HG03135 (cell line): ENCODE results near the gene ASCC2.

ENCODE experiments used
- ATAC-seq: cut with Tn5 transposase; IDR thresholded peaks from one replicate; pipeline ENCODE4 v1.9.1; 2021; ENCODE audit warnings: mild to moderate bottlenecking, moderate library complexity; ENCODE audit not compliant: unreplicated experiment

The ASCC2 gene

DNA sequence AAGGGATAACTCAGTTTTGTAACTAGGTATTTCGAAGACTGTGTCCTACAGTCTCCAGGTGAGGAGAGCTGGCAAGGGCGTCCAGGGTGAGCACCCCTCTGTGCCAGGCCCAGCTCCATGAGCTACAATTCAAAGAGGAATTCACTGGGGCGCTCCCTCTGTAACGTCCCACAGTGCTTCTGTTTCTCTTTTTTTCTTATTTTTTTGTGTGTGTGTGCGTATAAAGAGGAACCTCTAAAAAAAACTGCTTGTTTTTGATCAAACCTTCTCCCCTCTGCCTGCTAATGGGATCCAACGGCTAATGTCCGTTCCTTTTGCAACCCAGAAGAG is 17.1 kb downstream of the ASCC2 start:
- no peak for ATAC-seq

DNA sequence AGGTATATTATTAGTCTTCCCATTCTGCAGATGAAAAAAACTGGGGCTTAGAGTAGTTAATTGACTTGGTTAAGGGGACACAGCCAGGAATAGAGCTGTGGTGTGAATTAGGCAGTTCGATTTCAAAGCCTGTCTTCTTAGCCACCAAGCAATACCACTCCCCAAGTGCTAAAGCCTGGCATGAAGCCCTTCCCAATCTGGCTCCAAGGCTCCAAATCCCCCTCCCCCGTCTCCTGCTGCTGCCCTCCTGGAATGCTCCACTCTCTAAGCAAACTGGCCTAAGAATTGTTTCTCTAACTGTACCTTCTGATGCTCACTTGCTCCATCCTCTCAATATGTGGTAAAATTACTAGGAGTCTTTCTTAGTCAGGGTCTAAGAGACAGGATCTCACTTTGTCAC is 18.6 kb downstream of the ASCC2 start:
- no peak for ATAC-seq

DNA sequence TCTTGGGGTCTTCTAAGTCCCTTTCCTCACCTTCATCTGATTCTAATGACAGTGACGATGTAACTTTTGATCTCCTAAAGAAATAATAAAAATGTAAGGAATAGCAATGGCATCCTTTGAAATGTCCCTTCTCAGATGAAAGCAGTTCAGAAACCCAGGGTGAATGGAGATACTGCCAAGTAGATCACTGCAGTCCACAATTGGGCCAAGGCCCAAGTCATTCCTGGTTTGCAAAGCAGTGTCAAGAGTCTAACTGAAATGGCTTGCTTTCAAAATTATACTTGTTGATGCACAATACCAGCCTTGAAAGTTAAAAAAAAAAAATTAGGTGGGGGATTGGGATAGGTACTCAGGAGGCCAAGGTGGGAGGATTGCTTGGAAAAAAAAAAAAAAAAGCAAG is 20.4 kb downstream of the ASCC2 start:
- ATAC-seq, result no peak

DNA sequence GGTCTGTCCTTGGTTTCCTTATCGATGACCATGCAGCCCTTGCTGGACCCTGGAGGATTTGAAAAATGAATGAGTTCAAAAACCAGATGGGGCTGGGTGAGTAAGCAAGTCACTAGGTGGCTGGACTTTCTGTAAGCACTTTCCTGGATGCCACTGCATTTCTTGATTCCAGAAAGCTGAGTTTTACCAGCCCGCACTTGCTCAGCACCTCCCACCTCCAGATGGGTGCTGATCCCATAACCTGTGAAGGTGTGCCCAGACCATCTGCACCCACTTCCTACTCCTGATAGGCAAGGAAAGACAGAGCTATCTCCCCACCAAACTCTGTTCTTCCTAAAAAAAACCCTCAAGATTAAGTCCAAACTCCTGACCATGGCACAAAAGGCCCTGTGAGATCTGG is 21.1 kb downstream of the ASCC2 start:
- no peak for ATAC-seq

DNA sequence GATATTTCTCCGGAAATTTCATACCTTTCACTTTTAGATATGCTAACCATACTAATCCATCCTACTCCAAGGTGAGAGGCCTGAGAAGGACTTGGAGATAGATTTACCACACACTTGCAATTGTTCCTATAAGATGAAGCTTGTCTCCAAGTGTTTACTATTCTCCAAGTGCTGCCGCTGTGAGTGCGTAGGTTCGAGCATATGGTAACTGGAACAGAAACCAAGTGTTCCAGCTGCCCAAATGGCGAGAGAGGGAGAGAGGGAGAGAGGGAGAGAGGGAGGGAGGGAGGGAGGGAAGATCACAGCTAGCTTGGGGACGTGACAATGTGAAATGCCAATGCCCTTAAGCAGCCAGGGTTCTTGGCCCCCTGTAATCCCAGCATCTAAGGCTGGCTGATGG is 21.5 kb downstream of the ASCC2 start:
- no peak for ATAC-seq

DNA sequence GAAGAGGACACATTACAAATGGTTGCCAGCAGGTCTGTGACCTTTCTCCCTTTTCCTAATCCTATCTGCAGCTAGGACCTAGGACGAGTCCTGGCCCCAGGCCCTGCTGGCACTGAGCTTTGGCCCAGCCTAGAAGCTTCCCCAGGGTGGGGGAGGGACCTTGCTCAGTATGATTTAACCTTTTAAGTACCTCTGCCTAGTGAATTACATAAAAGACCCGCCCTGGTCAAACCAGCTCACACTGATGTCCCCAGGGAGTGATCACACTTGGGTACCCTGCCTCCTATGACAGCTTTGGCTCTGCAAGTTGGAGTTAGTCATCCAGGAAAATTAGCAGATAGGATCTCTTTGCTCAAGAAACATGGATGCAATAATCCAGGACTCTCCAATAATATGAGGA is 21.9 kb downstream of the ASCC2 start:
- no peak for ATAC-seq

DNA sequence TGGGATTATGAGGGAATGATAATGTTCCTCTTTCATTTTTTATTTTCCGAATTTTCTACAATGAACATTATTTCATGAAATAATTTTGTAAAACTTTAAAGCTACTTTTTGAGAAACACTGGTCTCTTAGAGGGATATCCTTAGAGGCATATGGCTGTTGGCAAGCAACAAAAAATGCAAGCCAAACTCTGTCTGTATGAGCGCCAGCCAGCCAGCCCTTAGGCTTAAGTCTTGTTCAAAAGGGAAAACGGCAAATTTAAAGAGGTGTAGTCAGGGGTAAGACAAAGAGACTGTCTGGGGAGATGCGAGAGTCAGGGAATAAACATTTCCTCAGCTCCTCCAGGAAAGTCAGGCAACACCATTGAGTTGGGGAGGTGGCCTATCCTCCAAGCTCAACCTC is 22.5 kb downstream of the ASCC2 start:
- no peak for ATAC-seq

DNA sequence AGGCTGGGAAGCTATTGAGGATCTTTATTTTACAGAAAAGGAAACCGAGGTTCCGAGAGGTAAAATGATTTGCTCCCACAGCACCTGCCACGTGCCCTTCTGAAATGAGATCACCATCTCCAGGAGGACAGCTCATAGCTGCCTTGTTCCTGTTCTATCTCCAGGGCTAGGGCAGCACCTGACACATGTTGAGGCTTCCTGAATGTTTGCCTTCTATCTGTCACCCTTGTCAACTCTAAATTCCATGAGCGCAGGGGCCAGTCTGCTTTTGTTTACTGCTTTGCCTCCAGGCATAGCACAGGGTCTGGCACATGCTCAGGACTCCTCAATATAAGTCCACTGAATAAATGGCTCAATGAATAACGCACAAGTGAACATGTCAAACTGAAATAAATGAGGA is 24.1 kb downstream of the ASCC2 start:
- ATAC-seq, result no peak

DNA sequence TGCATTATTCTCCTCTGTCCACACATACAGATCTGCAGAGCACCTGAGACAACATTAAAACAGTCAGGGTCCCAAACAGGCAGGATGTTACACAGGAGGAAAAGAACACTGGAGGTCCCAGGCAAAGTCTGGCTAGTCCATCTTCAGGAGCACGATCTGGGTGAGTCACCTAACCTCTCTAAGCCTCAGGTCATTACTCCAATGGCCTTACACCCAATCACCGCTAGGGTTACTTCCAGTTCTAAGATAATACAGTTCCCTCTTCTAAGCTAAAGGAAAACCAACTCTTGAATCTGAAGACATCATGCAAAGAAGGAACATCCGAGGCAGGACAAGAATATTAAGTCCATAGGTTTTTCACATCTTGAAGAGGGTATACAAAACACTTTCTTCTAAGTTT is 24.5 kb downstream of the ASCC2 start:
- no peak for ATAC-seq

DNA sequence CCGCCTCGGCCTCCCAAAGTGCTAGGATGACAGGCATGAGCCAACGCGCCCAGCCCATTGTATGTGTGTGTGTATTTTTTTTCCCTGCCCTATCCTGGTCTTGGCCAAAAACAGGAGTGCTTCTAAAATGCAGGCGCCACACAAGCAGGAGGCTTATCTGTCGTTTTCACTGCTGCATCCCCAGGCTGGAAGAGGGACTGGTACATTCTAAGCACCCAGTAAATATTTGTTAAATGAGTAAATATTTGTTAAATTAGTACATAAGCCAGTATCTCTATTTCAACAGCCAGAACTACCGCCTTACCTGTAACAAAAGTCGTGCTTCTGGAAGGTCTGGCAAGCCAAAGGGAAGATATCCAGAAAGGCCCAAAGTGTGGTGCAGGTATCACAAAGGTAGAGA is 24.9 kb downstream of the ASCC2 start:
- no peak for ATAC-seq

DNA sequence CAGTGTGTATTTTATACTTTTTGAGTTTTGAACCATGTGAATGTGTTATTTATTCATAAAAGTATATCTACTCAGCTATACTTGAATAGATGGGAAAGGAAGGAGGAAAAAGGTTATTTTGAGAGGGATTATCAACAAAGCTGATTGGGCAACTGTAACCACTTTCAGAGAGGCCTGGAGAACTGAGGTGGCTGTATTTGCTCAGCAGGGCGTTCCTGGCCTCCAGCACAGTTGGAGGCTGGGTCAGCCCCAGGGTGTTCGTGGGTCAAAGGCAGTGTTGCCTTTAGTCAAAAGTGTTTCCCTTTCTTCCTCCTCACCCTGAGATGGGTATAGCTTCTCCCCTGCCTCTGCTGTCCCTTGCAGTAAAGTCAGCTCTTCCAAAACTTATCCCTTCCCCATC is 26.7 kb downstream of the ASCC2 start:
- no peak for ATAC-seq

DNA sequence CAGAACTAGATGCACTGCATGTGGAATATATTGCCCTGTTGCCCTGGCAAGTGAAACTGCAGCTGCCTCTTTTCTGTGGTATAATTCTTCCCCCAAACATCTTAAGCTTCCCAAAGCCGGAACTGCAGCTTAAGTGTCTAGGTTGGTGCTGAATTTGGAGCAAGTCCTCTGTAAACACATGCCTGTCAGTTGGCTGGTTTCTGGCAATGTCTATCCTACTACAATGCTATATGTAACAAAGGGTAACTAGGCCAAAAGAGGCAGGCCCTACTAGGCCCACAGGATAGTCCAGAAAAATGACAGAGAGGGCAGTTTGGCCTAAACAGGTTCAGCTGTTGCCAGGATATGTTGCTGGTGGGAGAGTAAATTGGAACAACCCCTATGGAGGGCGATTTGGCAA is 27.9 kb downstream of the ASCC2 start:
- no peak for ATAC-seq

DNA sequence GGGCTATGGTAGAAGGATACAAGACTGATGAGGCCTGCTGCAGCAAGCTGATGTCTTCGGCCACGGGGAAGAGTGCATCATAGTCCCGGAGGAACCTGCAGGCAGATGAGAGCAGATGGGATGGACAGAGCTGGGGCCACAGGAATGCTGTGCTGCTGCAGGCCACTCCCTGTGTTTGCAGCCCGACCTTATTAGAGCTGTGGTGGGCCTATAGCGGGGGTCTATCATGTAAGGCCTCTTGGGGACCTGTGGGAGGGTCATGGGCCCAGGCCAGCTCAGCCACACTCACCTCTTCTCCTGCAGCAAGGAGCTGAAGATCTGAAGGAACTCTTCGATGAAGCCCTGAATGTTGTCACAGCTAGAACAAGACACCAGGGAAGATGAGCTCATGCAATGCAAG is 31.9 kb downstream of the ASCC2 start:
- no peak for ATAC-seq

DNA sequence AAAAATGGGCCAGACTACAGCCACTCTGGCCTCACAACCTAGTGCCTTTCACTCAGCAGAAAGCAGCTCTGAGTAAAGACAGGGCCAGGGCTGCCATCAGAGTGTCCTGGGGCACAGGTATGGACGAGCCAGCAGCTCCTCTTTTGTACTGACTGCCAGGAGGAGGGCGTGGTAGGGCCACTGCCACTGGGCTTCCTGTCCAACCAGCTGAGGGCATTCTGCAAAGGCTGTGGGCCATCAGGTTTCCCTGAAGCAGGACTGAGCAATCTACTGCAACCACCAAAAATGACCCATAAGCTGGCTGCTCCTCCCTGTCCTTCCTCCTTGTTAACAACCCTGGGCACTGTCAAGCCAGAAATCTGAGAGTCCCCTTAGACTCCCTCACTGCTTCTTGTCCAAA is 33.1 kb downstream of the ASCC2 start:
- no peak for ATAC-seq

DNA sequence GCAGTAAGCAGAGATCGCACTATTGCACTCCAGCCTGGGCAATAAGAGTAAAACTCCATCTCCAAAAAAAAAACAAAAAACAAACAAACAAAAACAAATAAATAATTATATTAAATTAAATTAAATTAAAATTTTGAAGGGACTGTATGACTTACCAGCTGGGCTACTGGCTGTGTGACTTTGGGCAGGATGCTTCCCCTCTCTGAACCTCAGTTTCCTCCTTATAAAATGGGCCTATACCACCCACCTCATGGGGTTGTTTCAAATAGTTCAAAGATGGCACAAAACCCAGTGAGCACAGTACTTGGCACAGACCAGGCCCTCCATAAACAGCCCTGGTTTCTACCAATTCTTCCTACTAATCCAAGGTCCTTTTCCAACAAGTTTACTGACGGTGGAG is 34.9 kb downstream of the ASCC2 start:
- no peak for ATAC-seq

DNA sequence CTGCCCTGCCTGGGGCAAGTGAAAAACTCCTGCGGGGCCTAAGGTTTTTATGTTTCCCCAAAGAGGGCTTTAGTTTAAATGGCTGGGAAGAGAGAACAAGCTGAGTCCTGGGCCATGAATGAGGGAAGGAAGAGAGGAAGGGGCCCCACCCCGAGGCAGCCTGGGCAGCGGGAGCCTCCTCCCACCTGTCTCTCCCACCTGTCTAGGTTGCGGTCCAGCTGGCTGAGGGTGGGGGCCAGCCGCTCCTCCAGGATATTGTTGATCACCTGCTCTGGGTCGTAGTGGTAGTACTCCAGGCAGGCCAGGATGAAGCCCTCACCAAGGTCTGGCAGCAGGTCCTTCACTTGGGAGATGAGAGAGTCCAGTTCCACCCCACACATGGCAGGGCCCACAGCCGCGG is 36.3 kb downstream of the ASCC2 start:
- ATAC-seq, result no peak

DNA sequence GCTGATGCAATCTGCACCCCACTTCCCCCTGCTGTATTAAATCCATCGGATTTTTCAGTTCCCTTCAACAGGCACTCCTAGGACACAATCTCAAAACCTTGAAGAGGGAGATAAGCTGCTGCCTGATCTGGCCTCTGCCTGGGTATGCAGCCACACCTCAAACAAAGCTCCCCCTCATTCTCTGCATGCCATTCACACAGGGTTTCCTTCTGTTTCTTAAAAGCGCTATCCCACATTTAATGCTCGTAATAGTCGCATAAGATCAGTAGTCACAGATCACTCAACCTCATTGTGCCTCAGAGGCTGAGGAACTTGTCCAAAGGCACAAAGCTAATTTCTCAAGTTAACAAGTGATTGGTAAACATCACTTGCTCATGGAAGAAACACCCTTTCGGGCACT is 36.9 kb downstream of the ASCC2 start:
- no peak for ATAC-seq

DNA sequence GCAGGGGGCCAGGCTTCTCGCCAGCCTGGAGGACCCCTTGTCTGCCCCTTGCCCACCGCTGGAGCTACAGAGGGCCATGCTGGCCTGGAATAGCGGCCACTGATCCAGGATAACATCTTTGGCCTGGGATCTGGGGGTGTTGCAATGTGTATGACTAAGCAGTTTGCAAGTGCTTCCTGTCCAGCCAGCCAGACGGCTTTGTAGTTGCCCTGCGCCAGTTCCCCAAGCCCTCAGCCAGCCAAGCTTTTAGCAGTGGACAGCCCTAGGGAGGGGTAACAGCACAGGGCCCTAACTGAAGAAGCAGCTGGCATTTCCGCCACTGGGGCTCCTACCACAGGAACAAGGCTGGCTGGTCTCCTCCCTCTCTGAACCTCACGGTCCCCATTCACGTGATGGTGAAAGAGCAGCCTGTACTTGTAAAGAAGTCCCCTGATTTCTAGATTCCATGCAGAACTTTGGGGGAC is 38.8 kb downstream of the ASCC2 start:
- no peak for ATAC-seq

DNA sequence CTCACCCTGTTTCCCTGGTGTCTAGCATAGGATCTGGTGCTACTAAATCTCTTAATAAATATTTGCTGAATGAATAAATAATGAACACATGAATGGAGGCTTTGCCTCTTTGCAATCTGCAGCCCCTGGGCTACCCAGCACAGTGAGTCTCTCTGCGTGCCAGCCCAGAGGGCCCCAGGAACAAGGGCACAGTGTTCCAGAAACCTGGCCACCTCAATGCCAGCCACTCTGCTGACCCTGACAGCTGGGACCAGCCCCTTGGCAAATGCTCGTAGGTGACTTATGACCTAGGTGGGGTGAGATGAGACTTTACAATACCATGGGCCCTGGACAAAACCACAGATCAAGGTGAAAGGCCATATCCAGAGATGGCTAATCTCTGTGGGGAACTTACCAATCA is 39.3 kb downstream of the ASCC2 start:
- ATAC-seq, result no peak

DNA sequence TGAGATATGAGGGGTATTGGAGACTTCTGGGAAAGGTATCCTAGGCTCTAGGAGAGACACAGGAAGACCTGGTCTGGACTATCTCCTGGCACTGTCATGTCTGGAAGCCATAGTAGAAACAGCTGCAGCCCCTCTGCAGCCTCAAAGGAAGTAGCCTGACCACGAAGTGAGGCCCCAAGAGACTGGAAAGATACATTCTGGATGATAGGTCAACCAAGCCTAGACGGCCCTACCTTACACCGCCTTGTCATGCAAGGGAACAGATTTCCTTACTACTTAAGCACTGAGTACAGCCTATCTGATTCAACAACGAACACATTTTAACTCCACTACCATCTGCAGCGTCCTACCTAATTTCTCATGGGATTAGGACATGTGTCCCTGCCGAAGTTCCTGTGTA is 39.8 kb downstream of the ASCC2 start:
- ATAC-seq, result no peak

DNA sequence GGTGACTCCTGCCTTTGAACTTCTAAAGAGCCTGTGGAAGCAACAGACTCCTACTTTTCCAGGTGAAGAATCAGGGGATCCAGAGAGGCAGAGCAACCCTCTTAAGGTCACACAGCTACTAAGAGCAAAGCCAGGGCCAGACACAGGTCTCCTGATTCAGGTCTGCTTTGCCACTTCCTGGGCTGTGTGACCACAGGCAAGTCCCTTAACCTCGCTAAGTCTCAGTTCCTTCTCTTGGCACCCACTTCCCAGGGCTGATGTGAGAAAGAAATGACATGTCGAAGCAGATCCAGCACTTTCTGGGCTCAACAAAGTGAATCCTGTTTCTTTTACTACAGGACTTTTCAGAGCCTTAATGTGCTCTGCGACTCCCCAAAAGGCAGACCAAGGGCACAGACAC is 40.7 kb downstream of the ASCC2 start:
- ATAC-seq, result no peak

DNA sequence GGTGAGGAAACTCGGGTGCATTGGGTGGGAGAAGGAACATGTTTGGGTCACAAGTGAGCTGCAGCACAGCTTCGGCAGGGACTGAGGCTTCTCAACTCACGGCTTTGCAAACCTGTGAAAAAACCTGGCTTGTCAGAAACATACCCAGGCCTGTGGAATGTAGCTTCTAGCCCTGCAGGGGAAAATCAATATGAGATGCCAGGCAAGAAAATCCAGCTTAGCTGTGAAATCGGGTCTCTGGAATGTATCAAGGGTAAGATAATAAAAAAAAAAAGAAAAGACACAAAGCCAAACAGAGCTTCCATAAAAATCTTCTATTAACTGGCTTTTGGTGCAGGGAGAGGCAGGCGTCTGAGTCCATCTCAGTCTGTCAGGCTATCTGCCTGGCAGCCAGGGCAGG is 42.4 kb downstream of the ASCC2 start:
- ATAC-seq, result no peak

DNA sequence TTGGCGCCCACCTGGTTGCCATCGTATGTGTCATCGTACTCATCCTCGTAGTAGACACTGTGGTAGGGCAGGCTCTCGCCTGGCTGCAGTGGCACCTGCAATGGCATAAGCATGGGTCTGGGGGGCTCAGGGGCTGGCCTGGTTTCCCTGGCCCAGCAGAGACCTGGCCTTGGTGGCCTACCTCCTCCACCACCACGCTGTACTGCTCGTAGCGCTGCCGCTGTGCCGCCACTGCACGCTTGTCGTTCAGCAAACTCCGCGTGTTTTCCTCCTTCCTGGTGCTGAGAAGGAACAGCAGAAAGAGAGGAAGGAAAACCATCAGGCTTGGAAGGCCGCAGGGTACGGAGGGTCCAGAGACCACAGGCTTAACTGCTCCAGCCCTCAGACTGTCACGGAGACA is 44.7 kb downstream of the ASCC2 start:
- ATAC-seq, result no peak

DNA sequence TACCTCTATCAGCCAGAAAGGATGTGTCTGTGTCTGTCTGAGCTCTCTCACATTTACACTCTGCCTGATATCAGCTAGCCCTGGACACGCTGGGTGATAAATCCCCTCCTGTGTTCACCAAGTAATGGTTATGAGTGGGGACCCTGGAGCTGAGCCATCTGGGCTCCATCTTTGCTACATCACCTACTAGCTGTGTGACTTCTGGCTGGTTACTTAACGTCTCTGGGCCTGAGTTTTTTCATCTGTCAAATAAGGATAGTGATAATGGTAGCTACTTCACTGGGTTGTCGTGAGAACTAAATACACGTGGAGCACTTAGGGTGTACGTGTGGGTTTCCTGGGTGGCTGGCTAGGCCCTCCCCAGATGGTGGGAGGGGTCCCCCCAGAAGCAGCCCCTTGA is 48.0 kb downstream of the ASCC2 start:
- no peak for ATAC-seq
